ENCODE measurements around the gene NEK4.

- TF ChIP-seq CTCF (IDR thresholded peaks at IDR 0.05; ENCODE audit: low read depth, low read length) (no peak), EZH2phosphoT487 (IDR thresholded peaks at IDR 0.05; ENCODE audit: low read depth) (no peak)
Observed at GRCh38 chr3:52771702-52772101, 962 bp upstream of the NEK4 start.
